GM19463 (cell line): ENCODE results near the gene ACTL8.

Experiments
- ATAC-seq: cut with Tn5 transposase; IDR thresholded peaks from one replicate; pipeline ENCODE4 v1.9.1; 2021; ENCODE audit warnings: mild to moderate bottlenecking, moderate library complexity; ENCODE audit not compliant: unreplicated experiment

ACTL8 gene

DNA sequence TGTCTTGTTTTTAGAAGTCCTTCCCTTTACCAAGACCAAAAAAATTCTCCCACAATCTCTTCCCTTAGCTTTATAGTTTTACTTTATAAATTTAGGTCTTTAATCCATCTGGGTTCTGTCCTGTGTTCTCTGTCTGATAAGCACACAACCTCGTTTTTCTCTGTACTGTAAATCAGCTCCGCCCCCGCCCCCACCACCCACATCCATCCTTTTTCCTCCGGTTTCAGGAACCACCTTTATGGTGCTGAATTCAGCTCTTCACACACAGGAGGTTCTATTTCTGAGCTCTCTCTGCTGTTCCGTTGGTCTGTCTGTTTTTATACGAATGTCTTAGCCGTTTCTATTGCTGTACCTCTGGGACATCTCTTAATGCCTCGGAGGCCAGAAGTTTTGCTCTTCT lies 44.5 kb downstream of the ACTL8 start:
- no peak for ATAC-seq

DNA sequence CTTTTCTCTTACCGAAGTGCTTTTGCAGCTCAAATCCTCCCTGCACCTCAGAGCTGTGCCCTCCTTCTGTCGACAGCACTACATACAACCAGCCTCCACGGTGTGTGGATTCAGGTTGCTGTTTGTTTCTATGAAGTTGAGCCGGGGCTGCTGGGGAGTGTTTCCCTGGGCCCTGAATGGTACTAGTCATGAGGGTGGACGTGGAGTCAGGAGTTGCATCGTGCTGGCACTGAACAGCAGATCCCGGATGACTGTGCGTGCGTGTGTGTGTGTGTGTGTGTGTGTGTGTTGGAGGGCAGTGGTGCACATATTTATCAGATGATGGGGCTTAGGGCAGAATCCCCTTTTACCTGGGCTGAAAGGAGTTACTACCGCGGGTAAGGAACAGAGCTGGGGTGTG lies 47.0 kb downstream of the ACTL8 start:
- no peak for ATAC-seq

DNA sequence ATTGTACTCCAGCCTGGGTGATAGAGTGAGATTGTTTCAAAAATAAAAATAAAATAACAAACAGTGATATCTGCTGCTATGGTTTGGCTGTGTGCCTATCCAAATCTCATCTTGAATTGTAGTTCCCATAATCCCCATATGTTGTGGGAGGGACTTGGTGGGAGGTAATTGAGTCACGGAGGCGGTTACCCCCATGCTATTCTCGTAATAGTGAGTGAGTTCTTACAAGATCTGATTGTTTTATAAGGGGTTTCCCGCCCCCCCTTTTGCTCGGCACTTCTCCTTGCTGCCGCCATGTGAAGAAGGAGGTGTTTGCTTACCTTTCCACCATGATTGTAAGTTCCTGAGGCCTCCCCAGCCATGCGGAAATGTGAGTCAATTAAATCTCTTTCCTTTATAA lies 47.8 kb downstream of the ACTL8 start:
- ATAC-seq = no peak

DNA sequence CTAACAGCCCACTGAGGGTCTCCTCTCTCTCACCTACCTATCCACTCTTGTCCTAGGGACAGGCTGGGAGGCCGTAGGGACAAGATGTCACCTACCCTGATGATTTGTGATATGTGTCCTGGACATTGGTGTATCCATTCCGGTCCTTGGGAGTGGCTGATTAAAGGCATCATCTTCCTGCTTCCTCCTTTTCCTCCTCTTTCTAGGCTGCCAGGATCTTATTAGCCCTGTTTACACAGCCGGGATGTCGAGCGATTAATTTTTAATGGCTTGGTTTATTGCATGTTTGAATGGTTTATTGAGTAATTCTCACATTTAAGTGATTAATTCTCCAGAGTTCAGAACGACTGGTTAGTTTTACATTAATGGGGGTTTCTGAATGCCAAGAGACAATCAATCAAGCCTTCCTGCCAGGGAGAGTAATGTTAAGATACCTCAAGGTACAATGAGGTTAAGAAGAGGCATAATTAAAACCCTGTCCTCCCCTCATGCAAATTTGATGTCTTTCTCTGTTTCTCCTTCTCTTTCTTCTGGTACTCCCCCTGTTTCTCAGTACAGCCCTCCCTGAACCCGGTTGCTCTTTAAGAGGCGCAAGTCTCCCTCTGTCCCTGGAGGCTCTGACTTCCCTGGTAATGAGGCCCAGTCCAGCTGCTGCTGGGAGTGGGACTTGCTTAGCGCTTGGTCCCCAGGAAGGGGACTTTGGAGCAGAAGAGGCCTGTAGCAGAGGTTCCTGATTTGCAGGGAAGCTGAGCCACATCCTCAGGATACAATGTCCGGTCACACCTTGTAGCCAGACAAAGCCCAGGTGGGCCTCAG lies 50.9 kb downstream of the ACTL8 start:
- ATAC-seq = no peak

DNA sequence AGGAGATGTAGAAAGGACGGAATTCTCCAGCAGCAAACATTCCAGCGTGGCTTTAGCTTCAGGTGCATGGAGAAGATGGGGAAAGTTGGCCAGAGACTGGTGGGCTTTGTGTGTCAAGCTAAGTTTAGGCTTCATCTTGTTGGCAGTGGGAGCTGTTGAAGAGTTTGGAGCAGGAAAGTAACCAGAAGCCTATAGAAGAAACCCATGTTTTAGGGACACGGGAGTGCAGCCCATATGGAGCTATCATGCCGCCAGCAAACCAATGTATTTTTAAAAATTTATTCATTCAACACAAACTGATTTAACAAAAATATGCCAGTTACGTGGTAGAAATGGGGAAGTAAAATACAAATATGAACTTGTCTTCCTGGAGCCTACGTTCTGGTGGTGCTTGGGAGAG lies 53.7 kb downstream of the ACTL8 start:
- no peak for ATAC-seq

DNA sequence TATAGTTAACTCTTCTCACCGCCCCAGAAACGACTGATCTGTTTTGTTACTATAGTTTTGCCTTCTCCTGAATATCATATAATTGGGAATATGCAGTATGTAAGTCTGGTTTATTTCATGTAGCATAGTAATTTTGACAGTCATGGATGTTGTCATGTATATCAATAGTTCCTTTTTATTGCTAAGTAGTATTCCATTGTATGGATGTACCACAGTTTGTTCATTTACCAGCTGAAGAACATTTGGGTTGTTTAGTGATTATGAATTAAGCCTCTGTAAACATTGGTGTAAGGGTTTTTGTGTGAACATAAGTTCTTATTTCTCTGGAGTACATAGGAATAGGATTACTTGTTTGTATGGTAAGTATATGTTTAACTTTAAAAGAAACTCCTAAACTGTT lies 55.5 kb downstream of the ACTL8 start:
- no peak for ATAC-seq

DNA sequence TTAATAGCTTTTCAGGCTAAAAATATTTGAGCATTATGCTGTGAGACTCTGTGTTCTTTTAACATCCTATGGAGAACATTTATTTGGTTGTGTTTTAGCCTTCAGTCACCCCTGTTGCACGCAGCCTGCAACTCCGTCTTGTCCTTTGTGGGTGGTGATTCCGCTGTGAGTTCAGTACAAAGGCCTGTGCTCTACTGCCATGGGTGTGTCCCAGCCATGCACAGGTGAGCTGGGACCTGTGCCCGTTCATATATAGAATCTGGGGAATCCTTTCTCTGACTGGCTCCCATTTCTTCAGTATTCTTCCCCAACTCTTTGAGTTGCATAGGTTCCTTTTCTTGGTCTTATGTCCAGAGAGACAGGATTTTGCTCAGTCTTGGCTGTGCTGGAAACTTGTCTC lies 61.4 kb downstream of the ACTL8 start:
- ATAC-seq = no peak

DNA sequence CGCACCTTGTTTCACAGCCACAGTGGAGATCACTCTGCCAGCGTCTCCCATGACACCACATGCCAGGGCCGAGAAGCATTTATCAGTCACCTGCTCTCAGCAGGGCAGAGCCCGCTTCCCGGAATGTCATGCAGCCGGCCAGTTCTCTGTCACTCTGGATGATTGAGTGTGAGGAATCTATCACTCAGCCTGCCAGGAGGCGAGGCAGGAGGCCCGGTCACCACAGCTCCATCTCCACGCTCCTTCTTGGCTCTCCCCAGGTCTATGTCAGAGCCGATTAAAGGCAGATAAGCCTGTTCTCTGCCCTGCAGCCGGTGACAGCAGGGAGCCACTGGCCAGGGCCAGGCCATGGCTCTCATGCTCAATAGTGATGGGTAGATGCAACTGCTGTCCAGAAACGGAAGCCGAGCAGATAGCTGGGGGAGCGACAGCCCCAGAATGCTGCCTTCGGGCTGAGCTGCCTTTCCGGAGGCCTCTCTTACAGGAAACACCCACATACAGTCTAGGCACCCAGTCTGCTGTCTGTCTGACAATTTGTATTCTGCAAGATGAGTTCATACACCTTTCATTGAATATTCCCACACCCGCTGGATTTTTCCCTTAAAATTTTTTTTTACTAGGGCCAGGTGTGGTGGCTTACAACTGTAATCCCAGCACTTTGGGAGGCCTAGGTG lies 64.1 kb downstream of the ACTL8 start:
- no peak for ATAC-seq

DNA sequence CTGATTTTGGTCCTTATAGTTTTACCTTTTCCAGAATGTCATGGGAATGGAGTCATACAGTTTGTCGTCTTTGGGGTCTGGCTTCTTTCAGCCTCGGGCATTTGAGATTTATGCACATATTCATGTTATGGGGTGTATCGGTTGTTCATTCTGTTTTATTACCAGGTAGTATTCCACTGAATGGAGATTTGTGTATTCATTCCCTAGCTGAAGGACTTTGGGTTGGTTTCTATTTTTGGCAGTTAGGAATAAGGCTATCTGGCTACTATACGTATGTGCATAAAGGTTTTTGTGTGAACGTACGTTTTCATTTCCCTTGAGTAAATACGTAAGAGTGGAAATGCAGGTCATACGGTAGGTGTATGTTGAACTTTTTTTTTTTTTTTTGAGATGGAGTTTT lies 65.1 kb downstream of the ACTL8 start:
- ATAC-seq = no peak

DNA sequence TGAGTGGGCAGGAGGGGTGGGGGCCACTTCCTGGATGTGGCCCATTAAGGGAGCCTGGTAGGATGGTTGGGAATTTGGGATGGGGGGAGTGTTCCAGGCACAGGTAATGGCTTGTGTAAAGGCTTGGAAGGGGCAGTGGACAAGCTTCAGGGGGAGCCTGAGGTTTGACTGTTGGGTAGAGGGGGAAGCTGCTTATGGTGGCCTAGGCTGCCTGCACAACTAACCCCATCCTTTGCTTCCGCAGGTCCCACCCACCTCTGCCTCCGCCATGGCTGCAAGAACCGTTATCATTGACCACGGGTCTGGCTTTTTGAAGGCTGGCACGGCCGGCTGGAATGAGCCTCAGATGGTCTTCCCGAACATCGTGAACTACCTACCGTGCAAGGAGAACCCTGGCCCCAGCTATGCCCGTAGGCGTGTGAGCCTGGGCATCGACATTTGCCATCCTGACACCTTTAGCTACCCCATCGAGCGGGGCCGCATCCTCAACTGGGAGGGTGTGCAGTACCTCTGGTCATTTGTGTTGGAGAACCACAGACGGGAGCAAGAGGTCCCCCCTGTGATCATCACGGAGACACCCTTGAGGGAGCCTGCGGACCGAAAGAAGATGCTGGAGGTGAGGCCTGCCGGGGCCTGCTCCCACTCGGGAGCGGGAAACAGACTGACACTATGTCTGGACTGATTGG lies 67.8 kb downstream of the ACTL8 start:
- no peak for ATAC-seq

DNA sequence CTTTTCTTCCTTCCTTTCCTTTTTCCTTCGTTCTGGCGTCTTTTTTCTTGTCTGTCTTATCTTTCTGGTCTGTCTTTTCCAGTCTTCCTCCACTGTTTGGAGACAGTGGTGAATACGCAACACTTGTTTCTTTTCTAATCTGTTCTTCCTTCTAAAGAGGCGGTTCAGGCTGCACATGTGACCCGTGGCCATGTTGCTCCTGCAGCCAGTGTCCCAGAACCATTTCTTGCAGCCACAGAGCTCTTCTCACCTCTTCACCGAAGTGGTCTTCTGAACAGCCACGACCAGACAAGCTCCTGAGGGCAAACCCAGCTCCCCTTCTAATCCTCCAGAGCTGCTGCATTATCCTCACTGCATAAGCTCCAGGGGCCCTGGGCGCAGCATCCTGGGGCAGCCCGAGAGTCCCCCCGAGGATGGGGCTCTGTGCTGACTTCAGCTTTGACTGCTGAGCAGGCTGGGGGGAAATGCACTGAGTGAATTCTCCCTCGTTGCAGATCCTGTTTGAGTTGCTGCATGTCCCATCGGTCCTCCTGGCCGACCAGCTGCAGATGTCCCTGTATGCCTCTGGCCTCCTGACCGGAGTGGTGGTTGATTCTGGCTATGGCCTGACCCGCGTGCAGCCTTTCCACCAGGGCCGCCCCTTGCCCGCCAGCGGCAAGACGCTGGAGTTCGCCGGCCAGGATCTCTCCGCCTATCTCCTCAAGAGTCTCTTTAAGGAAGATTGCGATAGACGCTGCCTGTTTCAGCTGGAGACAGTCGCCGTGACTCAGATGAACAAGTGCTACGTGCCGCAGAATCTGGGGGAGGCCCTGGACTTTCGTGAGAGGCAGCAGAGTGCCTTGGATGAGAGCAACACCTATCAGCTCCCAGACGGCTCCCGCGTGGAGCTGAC lies 70.4 kb downstream of the ACTL8 start:
- ATAC-seq = no peak

DNA sequence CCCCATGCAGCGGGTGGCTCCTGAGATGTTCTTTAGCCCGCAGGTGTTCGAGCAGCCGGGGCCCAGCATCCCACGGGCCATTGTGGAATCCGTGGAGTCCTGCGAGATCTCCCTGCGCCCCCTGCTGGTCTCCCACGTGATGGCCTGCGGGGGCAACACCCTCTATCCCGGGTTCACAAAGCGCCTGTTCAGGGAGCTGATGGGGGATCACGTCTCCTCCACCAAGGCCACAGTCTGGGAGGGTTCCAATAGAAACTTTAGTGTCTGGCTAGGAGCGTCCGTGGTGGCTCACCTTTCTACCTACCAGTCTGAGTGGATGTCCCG lies 71.0 kb downstream of the ACTL8 start:
- no peak for ATAC-seq

DNA sequence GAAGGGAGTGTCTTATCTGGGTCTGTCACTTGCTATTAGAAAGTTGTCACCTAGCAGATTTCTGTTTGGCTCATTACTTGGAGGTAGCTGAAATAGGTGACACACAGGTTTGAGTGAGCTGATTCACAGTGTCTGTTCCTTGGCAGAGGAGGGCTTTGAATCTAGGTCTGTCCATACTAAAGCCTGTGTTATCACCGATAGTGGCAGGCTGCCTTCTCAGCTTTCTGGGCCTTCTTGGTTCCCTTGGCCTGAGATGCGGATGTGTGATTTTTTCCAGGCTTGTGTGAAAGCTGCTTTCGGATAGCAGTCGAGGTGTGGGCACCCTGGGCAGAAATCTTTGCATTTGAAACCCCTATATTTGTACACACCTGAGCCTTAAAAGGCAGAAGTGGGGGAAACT lies 73.9 kb downstream of the ACTL8 start:
- ATAC-seq = no peak

DNA sequence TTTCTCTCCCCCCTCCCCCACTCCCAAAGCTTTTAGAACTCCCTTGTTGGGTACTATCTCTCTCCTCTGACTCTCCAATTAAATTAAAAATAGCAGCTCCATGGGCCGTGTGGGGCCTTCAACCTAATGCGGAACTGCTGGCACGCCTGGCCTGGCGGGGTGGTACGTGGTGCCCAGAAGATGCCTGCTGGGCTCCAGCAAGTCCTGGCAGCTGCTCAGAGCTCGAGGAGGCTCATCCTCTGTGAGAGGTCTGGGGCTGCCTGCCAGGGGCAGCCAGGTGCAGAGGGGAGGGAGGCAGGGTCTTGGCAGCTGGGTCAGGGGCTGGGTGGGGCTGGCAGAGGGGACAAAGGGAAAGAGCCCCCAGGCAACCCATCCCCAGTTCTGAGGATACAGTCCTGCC lies 74.4 kb downstream of the ACTL8 start:
- no peak for ATAC-seq

DNA sequence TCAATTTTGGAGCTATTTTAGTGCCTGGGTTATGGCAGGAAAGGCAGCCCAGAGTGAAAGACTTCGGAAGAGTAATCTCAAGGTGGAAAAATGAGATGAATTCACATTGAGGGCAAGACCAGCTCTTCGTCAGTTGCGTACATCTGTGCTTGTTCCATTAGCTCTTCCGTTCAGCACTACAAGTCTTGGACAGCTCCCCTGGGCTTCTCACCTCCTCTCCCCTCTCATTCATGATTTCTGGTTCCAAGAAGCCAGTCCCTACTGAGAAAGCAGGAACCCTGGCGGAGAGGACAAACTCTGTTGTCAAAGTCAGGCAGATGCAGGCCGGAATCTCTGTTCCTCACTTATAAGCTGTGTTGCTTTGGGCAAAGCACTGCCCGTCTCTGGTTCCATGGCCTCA lies 76.5 kb downstream of the ACTL8 start:
- ATAC-seq = no peak

DNA sequence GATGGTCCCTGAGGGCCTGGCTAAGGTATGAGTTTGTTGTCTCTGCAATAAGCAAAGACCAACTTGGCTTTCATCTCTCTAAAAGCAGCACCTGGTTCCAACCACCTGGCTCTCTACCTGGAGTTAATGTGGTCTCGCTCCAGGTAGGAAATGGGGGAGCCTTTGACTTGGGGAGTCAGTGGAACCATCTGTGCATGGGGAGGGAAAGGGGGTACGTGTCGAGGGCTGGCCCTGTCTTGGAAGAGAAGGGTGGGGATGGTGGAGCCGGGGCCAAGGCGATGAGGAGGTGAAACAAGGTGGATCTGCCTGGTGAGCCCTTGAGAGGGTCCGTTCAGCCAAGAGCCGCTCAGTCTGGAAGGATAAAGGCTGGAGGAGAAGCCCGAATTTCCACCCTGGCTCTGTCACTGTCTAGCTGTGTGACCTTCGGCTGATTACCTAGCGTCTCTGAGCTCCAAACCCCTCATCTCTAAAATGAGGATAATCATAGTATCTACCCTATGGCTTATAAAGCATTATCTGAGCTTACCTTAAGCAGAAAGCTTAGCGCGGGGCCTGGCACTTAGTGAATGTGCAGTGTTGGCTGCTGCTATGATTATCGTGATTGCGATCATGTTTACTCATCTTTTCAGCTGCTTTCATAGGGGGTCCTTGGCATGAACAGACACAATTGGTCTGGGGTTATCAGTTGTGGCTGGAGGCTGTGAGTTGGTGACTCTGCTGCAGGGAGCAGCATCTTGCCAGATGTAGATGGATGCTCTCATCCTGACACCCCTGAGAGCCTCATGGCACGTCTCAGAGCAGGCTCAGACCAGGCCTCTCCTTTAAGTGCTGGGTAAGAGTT lies 78.7 kb downstream of the ACTL8 start:
- ATAC-seq = no peak

DNA sequence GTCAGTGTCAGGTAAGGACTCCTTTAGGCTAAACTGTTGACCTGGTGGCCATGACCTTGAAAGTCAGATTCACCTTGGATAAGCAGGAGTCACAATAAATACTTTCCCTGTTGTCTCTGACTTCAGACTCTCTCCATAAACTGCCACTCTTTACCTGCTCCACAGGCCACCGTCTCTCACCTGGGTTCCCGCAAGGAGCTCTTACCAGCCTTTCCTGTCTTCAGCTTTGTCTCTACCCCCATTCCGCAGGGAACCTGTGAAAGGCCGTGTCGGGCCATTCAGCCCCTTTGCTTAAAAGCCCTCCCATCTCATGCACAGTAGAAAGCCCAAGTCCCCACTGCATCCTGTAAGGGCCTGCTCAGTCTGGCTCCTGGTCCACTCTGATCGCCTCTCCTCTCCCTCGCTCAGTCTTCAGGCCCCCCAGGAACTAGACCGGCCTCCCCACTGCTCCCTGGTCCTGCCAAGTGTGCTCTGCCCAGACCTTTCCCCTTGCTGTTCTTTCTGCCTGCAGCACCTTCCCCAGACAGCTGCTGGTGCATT lies 79.5 kb downstream of the ACTL8 start:
- ATAC-seq = no peak

DNA sequence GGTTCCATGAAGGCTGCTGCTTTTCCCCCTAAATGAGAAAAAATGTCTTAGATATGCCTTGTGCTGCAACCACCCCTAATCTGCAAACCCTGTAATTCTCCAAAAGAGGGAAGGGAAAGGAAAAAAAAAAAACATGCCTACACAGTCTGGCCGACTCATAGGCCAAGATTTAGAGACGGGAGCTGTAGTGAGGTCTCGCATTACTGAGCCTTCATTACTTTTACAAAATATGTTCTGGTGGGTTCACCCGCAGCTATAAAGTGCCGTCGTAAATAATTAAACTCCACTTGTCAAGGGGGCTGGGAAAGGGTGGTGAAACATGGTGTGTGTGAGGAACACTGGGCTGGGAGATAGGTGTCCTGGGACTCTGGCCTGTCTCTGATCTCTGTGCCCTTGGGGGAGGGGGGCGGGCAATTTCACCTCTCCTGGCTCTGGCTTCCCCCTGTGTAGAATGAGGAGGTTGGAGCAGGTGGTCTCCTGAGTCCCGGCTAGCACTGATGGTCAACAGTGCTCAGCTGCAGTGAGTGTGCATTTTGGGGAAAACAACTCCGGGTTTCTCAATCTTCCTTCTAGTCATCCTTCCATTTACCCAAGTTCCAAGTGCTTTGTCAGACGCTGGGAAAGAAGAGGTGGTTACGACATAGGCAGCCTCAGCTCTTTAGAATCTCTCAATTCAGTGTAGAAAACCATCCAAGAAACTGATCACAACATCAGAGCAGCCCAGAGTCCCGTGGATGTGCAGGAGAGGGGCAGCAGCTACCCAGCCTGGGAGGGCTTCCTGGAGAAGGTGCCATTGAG lies 82.3 kb downstream of the ACTL8 start:
- no peak for ATAC-seq

DNA sequence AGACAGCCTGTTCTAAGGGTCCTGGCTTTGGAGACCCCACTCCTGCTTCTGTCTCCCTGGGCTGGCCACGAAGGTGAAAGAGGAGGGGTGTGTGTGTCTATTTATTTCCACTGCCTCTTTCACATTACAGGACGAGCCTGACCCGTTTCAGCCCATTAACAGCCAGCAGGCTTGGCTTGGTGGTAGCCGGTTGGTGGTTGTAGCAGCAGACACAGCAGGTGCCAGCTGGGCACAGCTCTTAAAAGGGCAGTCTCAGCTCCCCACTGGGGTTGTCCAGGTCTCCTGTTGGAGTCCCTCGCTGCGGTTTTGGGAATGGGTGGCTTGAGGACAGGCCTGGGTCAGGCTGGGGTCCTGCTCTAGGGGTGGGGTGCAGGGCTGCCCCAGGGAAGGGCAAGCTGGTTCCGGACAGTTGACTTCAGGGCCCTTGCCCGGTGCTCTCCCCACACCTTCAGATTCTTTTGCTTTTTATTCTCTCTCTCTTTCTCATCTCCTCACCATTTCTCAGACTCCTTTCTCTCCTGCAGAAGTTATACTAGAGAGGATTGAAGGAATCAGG lies 84.6 kb downstream of the ACTL8 start:
- ATAC-seq = no peak
